Stimulated activated CD8-positive, alpha-beta memory T cell treated with anti-CD3 and anti-CD28 coated beads, Interleukin-4, amount 100 ng/mL, for 4 hours (primary cell): ENCODE measurements around the gene SYNDIG1.

Experiments used
- DNase-seq, 2 donors: peaks; one replicate each; pipeline ENCODE4 v3.0.0-alpha.2; 2020; ENCODE audit warnings: low read depth in 2 of 2, low spot score in 1 of 2

Gene SYNDIG1

DNA sequence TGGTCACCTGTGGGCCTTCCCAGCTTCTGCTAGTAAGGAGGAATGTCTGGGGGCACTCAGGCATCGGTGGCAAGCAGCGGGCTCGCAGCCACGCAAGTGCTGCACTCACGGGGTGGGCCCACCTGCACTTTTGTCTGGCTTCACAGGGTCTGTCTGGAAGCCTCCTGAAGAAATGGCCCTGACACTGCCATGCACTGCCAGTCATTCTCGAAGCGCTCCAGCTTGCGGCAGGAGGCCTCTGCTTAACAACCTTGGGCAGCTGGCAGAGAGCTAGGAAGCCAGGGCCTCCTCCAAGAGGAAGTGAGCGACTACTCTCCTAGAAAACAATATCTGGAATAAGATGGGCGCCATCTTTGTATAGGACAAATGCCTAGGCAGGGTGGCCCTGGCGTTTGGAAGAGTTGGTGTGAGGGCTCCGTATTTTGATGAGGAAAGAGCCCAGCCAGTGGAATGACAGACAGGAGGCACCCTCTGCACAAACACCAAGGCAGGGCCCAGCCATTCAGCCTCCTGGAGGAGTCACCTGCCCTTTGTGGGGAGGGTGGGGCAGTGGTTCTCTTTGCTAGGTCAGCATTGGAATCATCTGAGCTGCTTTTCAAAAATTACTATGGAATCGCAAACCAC, 113.9 kb downstream of the SYNDIG1 start:
- DNase-seq: no peak

DNA sequence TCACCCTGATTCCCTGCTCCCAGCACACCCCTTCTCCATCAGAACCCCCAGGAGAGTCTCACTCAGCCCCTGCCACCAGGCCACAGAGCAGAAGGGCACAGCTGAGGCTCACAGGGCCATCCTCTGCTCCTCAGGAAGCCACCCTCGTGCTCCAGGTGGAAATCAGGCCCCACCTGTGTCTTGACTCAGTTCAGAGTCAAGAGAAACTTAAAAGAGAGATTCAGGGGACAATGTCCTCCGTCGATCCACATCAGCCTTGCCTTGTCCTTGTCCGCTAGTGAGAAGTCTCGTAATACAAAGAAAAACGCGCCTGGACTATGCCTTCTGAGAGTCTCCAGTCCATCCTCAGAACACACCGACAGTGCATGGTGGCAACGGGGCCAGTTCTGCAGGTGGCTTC, 114.6 kb downstream of the SYNDIG1 start:
- no peak for DNase-seq

DNA sequence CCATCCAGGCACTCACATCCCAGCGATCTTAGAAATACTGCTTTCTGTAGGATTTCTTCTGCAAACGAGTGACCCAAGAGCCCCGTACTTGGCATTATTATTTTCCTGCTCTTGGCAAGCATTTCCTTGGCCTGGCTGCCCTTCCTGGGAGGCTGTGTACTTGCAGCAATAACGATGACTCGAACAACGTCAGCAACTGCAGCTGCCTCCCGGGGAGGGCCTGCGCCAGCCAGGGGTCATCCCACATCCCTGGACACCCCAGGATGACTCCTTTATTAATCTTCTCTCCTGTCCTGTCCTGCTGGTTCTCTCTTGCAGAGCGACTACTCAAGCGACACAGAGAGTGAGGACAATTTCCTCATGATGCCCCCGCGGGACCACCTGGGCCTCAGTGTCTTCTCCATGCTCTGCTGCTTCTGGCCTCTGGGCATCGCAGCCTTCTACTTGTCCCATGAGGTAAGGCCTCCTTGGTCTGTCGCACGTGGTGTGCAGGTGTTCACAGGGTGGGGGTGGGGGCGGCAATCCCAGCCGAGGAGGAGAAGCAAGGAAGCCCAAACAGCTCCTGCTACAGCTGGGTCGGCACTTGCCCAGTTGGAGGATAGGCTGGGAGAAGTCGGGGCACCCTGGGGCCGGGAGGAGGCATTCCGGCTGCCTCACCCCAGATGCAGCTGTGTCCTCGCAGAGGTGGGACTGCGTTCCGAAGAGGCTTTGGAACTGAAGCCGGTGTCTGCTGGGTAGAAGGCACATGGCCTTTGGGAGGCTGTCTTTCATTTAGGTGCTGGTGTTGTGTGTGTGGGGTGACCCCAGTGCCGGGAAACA, 115.3 kb downstream of the SYNDIG1 start:
- no peak for DNase-seq

GRCh38 chr20:24585796-24586522, 116.5 kb downstream of the SYNDIG1 start:
- DNase-seq: no peak

DNA sequence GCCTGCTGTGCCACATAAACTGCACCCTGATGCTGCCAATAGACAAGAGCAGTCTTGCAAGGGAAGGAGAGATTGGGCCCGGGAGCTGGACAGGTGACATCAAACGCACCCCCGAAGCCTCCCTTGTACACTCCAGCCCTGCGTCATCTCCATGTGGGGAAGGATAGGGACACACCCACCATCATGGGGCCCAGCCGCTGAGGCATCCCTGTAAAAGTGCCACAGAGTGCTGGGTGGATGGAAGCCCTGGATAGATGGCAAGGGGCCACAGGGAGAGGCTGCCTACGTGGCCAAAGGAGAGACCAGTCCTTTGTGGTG, 117.1 kb downstream of the SYNDIG1 start:
- DNase-seq: no peak

DNA sequence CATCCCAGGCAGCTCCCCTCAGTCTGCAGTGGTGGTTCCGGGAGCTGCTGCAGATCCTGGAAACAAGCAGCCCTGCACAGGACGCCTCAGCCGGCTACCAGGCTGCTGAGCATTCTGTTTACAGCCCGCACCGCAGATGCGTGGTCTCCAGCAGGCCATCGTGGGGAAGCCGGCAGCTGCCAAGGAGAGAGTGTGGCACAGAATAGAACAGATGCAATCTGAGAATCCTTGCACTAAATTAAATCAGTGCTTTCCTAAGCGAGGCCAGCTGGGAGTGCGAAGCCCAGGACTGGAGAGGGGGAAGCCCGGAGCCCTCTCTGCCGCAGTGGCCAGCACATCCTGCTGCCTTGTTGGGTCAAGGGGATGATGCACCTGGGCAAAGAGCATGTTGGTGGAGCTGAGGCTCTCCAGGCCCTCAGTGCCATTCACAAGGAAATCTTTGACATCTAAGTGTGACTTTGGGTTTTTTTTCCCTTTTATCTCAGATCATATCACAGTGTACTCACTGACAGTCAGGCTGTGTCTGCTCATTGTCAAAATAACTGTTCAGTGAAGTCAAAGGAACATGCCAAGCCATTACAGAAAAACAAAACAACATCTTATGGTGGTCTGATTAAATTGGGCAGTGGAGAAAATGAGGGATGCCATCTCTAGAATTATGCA, 118.1 kb downstream of the SYNDIG1 start:
- DNase-seq: no peak

- no peak for DNase-seq
Observed at GRCh38 chr20:24588047-24588635, 118.7 kb downstream of the SYNDIG1 start.

DNA sequence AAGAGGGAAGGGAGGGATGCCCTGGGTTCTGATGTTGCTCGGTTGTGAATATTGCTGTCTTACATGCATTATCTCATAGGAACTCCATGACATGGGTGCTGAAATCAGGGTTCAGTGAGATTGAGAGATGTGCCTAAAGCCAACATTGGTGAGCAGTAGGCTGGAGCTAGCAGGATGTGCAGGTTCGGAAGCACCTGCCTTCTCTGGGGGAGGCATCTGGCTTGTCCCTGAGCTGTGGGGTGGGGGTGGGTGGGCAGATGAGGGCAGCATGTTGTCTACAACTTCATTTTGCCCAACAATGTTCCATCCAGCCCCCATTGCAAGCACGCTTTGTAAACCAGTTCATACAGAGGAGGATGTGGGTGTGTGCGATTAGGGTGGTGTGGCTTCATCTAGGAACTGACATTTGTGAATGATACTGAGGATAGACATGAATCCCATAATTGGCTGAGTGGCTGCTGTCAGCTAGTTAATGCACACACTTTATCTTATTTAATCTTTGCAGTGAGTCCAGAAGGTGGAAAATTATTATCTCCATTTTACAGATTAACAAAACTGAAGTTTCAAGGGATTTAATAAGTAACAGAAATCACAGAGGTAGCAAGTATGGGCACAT, 119.4 kb downstream of the SYNDIG1 start:
- no peak for DNase-seq

- no peak for DNase-seq
Observed at GRCh38 chr20:24589381-24589780, 120.0 kb downstream of the SYNDIG1 start.

DNA sequence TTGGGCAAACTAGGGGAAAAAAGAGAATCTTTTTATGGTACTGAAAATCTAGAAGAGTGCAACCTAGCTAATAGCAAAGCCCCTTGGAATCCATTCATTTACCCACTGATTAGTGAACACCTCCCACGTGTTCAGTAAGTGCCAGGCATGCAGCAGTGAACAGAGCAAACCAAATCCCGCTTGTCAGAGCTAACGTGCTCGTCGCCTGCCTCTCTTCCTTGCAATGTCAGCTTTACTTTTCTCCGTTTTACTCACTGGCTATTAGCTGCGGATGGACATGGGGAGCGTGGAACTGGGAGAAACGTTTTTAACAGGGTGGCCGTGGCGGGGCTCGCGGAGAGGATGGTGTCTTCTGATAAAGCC, 120.4 kb downstream of the SYNDIG1 start:
- DNase-seq: no peak

GRCh38 chr20:24590178-24590982, 121.0 kb downstream of the SYNDIG1 start:
- DNase-seq: no peak

GRCh38 chr20:24597051-24597450, 127.6 kb downstream of the SYNDIG1 start:
- no peak for DNase-seq

GRCh38 chr20:24598346-24598745, 128.9 kb downstream of the SYNDIG1 start:
- DNase-seq: no peak

DNA sequence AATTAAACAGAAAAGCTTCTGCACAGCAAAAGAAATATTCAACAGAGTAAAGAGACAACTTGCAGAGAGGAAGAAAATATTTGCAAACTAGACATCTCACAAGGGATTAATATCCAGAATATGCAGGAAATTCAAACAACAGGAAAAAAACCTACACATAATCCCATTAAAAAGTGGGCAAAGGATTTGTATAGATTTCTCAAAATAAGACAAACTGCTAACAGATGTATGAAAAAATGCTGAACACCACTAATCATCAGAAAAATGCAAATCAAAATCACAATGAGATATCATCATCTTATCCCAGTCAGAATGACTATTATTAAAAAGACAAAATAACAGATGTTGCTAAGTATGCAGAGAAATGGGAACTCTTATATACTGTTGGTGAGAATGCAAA, 129.6 kb downstream of the SYNDIG1 start:
- no peak for DNase-seq

GRCh38 chr20:24600012-24600411, 130.6 kb downstream of the SYNDIG1 start:
- DNase-seq: no peak

DNA sequence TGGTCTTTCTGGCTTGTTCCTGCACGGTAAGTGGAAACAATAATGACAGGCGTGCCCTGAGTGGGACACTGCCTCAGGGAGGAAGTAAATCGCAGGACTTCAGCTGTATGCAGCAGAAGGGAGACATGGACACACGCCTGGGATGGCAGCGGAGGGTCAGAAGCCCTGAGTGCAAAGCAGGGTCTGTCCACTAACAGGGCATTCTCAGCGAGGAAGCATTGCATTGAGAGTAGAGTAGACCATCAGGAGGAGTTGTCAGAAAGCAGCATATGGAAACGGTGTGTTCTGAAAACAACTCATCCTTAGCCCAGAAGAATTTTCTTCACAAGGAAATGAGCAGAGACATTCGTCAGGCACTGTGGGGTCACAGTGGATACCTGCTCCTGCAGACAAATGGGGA, 134.0 kb downstream of the SYNDIG1 start:
- no peak for DNase-seq

GRCh38 chr20:24604966-24605665, 135.7 kb downstream of the SYNDIG1 start:
- DNase-seq: no peak

DNA sequence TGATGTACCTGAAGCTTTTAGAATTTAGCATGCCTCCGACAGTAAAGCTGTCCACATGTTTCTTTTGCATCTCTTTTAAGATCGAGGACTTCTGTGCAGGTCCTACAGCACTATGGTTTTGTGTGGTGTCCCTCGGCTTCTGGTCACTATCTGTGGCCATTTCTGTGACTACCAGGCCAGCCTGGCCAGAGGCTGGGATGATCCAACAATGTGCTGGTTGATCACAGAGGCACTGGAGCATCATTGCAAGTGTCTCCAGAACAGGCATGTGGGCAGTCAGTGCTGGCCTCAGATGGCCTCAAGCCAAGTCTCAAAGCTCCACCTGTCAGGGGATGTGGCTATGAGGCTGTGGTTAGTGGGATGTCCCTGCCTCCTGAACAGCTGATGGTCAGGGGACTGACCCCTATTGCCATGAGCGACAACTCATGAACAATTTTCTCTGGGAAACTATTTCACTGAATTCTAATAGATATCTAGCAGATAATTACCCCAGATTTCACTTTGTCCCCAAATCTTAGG, 136.6 kb downstream of the SYNDIG1 start:
- DNase-seq: no peak

GRCh38 chr20:24607402-24607801, 138.0 kb downstream of the SYNDIG1 start:
- DNase-seq: no peak
